GM10266 (cell line): ENCODE measurements around the gene LSM7.

Experiments
- DNase-seq: peaks from one replicate; pipeline ENCODE4 v3.0.0; 2012; ENCODE audit errors: extremely low spot score
- CTCF ChIP-seq: IDR thresholded peaks from 2 replicates; pipeline ENCODE4 v1.5.1; 2012; ENCODE audit warnings: mild to moderate bottlenecking, low read depth; ENCODE audit not compliant: control insufficient read depth, insufficient read depth; ENCODE audit errors: missing control alignments

The LSM7 gene

GRCh38 chr19:2345076-2345475 is 16.7 kb upstream of the LSM7 start:
- DNase-seq = no peak
- TF ChIP-seq CTCF = no peak

GRCh38 chr19:2344381-2344870 is 16.0 kb upstream of the LSM7 start:
- no peak for TF ChIP-seq CTCF
- DNase-seq = no peak

- TF ChIP-seq CTCF = no peak
- DNase-seq = no peak
Measured at GRCh38 chr19:2343289-2343982, 15.1 kb upstream of the LSM7 start.

GRCh38 chr19:2342656-2343288 is 14.4 kb upstream of the LSM7 start:
- TF ChIP-seq CTCF = no peak
- no peak for DNase-seq

GRCh38 chr19:2341982-2342381 is 13.6 kb upstream of the LSM7 start:
- no peak for TF ChIP-seq CTCF
- DNase-seq = no peak

GRCh38 chr19:2341244-2341751 is 12.9 kb upstream of the LSM7 start:
- no peak for TF ChIP-seq CTCF
- no peak for DNase-seq
